Neural progenitor cell (in vitro differentiated cells): ENCODE data around the gene PTPRJ. TPM values are rescaled to one million over a fixed set of nuclear protein-coding genes. Genes with fewer than 3 reads are reported as not detected.
A peak's percentile ranks its signal among the peaks of the same experiment; 100 is the strongest.
"Not testable (repeated sequence)": the region's sequence is repeated elsewhere in the genome, so short reads cannot be mapped to it uniquely, and the experiment has no call there.

Experiments used
- DNase-seq: peaks from one replicate; pipeline ENCODE4 v3.0.0-alpha.2; 2016; ENCODE audit warnings: low spot score
- H2AFZ ChIP-seq: fragments of 200-600 bp; sonication (generic); replicated peaks from 2 replicates; pipeline ENCODE4 v1.6.1; 2016; ENCODE audit warnings: antibody characterized with exemption
- H3F3A ChIP-seq: fragments of 200-600 bp; sonication (generic); 2 replicates; pipeline ENCODE4 v1.6.1; 2016; ENCODE audit warnings: antibody characterized with exemption, low read depth
- H3K27ac ChIP-seq: fragments of 200-600 bp; sonication (generic); 2 replicates; pipeline ENCODE4 v1.5.1; 2016; ENCODE audit warnings: mild to moderate bottlenecking
- H3K27me3 ChIP-seq: fragments of 200-600 bp; sonication (generic); 2 replicates; pipeline ENCODE4 v1.6.1; 2016; ENCODE audit warnings: mild to moderate bottlenecking, moderate library complexity
- H3K36me3 ChIP-seq: fragments of 200-600 bp; sonication (generic); 2 replicates; pipeline ENCODE4 v1.5.1; 2016
- H3K4me1 ChIP-seq: fragments of 200-600 bp; sonication (generic); 2 replicates; pipeline ENCODE4 v1.6.1; 2016; ENCODE audit warnings: mixed run types
- H3K4me2 ChIP-seq: fragments of 200-600 bp; sonication (generic); 2 replicates; pipeline ENCODE4 v1.6.1; 2016
- H3K4me3 ChIP-seq: fragments of 200-600 bp; sonication (generic); 2 replicates; pipeline ENCODE4 v1.5.1; 2016
- H3K79me2 ChIP-seq: fragments of 200-600 bp; sonication (generic); 2 replicates; pipeline ENCODE4 v1.6.1; 2016; ENCODE audit warnings: low read depth
- H3K9ac ChIP-seq: fragments of 200-600 bp; sonication (generic); 2 replicates; pipeline ENCODE4 v1.6.1; 2016
- H3K9me3 ChIP-seq: fragments of 200-600 bp; sonication (generic); 2 replicates; pipeline ENCODE4 v1.5.1; 2016; ENCODE audit warnings: low read depth
- H4K20me1 ChIP-seq: fragments of 200-600 bp; sonication (generic); 2 replicates; pipeline ENCODE4 v1.6.1; 2016; ENCODE audit warnings: low read depth
- H3K27ac Mint-ChIP-seq: 3 replicates; pipeline ENCODE4 v1.8.0; 2021; ENCODE audit warnings: mixed read lengths
- H3K27me3 Mint-ChIP-seq: 2 replicates; pipeline ENCODE4 v1.8.0; 2022; ENCODE audit warnings: low read depth, mild to moderate bottlenecking, inconsistent platforms, moderate library complexity, mixed read lengths; ENCODE audit not compliant: insufficient read depth
- H3K36me3 Mint-ChIP-seq: 3 replicates; pipeline ENCODE4 v1.8.0; 2021; ENCODE audit warnings: mixed read lengths
- H3K4me1 Mint-ChIP-seq: 3 replicates; pipeline ENCODE4 v1.8.0; 2021; ENCODE audit warnings: mixed read lengths
- H3K4me3 Mint-ChIP-seq: 3 replicates; pipeline ENCODE4 v1.8.0; 2021; ENCODE audit warnings: mild to moderate bottlenecking, moderate library complexity, mixed read lengths
- H3K9me3 Mint-ChIP-seq: 3 replicates; pipeline ENCODE4 v1.8.0; 2020; ENCODE audit warnings: mixed read lengths
- CTCF ChIP-seq: fragments of 200-600 bp; sonication (generic); IDR thresholded peaks from 2 replicates; pipeline ENCODE4 v1.5.1; 2017; ENCODE audit warnings: antibody characterized with exemption, mild to moderate bottlenecking
- EZH2 ChIP-seq: fragments of 200-600 bp; sonication (generic); IDR thresholded peaks from 2 replicates; pipeline ENCODE4 v1.6.1; 2017; ENCODE audit warnings: antibody characterized with exemption, mild to moderate bottlenecking, moderate library complexity
- EZH2phosphoT487 ChIP-seq: fragments of 200-600 bp; sonication (generic); IDR thresholded peaks from 2 replicates; pipeline ENCODE4 v1.6.1; 2017; ENCODE audit warnings: antibody characterized with exemption
- total RNA-seq: library from RNA; depleted of rRNA; stranded (reverse); fragments of >200 nt; gene quantifications from 2 replicates; pipeline ENCODE4 v1.2.3, GENCODE V29; 2015; ENCODE audit warnings: low replicate concordance

PTPRJ gene
- total RNA-seq, 1 donor from 2014 or later, result 28.0 TPM

GRCh38 chr11:48019217-48019584 lies 38.8 kb downstream of the PTPRJ start:
- Histone ChIP-seq H3K79me2 (peaks cover 39% of the 10 kb centered on the region), H3K27me3 (no peaks in the 10 kb centered on the region), H2AFZ (peak overlapping the region; percentile 77), H3K4me2 (peak overlapping the region; percentile 80), H4K20me1 (no peaks in the 10 kb centered on the region), H3K9me3 (no peaks in the 10 kb centered on the region), H3K27ac (peak overlapping the region; percentile 89), H3K4me3 (peak overlapping the region; percentile 35), H3K4me1 (peaks cover 59% of the 10 kb centered on the region), H3F3A (peaks cover 34% of the 10 kb centered on the region), H3K36me3 (no peaks in the 10 kb centered on the region), H3K9ac (no peak overlapping the region)
- no peaks in the 10 kb centered on the region for H3K36me3 Mint-ChIP-seq
- H3K4me3 Mint-ChIP-seq, result peak overlapping the region; percentile 67
- peak overlapping the region; percentile 98 for H3K27ac Mint-ChIP-seq
- peaks cover 47% of the 10 kb centered on the region for H3K4me1 Mint-ChIP-seq
- DNase-seq, result peak; percentile 70
- H3K9me3 Mint-ChIP-seq, result no peaks in the 10 kb centered on the region
- peaks cover 2% of the 10 kb centered on the region for H3K27me3 Mint-ChIP-seq
- no peak for TF ChIP-seq EZH2phosphoT487
- no peak for TF ChIP-seq CTCF
- no peak for TF ChIP-seq EZH2

GRCh38 chr11:48019595-48019994 lies 39.2 kb downstream of the PTPRJ start:
- no peaks in the 10 kb centered on the region for H3K36me3 ChIP-seq
- Mint-ChIP-seq H3K4me1 (peaks cover 50% of the 10 kb centered on the region), H3K36me3 (no peaks in the 10 kb centered on the region), H3K4me3 (no peak overlapping the region), H3K27me3 (peaks cover 2% of the 10 kb centered on the region), H3K27ac (peak overlapping the region; percentile 98), H3K9me3 (no peaks in the 10 kb centered on the region)
- H3K9me3 ChIP-seq, result no peaks in the 10 kb centered on the region
- peak overlapping the region; percentile 35 for H3K4me3 ChIP-seq
- TF ChIP-seq CTCF, result no peak
- no peak for TF ChIP-seq EZH2phosphoT487
- TF ChIP-seq EZH2, result no peak
- peak overlapping the region; percentile 89 for H3K27ac ChIP-seq
- no peak for DNase-seq
- peaks cover 39% of the 10 kb centered on the region for H3K79me2 ChIP-seq
- peaks cover 60% of the 10 kb centered on the region for H3K4me1 ChIP-seq
- no peak overlapping the region for H3K9ac ChIP-seq
- no peak overlapping the region for H2AFZ ChIP-seq
- H4K20me1 ChIP-seq, result no peaks in the 10 kb centered on the region
- peaks cover 36% of the 10 kb centered on the region for H3F3A ChIP-seq
- no peaks in the 10 kb centered on the region for H3K27me3 ChIP-seq
- H3K4me2 ChIP-seq, result peak overlapping the region; percentile 80

DNA sequence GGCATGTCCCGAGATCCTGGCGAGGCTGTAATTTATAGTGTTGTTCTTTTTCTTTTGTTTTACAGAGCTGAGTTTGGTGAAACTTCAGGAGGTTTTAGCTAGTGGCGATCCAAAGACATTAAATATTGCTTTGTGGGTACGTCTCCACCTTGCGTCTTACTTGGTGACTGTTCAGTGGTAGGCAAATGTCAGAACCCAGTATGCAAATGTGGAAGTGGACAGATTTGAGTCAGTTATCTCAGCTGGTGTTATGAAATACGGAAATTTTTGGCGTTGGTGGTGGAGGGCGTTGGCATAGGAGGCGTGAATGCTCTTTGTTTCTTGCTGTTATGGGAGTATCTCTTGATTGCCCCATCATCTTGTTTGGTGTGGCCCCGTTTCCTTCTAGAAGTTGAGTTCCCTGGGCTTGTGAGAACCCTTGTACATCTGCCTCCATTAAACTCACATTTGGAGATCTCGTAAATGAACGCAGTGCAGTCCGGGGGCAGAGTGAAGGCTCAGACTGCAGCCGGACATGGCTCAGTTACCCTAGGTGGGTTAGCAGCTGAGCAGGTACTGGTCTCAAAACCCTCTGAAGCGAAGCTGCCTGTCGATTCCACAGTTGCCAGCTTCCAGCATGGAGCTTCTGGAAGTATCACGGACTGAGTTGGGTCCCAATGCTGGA lies 39.9 kb downstream of the PTPRJ start:
- Histone ChIP-seq H2AFZ (no peak overlapping the region), H3K9me3 (no peaks in the 10 kb centered on the region), H3K36me3 (no peaks in the 10 kb centered on the region), H3K4me1 (peaks cover 65% of the 10 kb centered on the region), H3K9ac (no peak overlapping the region), H4K20me1 (peaks cover 4% of the 10 kb centered on the region), H3K4me2 (peak overlapping the region; percentile 80), H3K27me3 (no peaks in the 10 kb centered on the region), H3K27ac (no peak overlapping the region), H3K4me3 (no peak overlapping the region), H3F3A (peaks cover 40% of the 10 kb centered on the region), H3K79me2 (peaks cover 39% of the 10 kb centered on the region)
- H3K36me3 Mint-ChIP-seq, result no peaks in the 10 kb centered on the region
- H3K4me1 Mint-ChIP-seq, result peaks cover 55% of the 10 kb centered on the region
- H3K27me3 Mint-ChIP-seq, result peaks cover 2% of the 10 kb centered on the region
- TF ChIP-seq EZH2 (no peak), CTCF (no peak), EZH2phosphoT487 (no peak)
- H3K27ac Mint-ChIP-seq, result peak overlapping the region; percentile 20
- no peaks in the 10 kb centered on the region for H3K9me3 Mint-ChIP-seq
- H3K4me3 Mint-ChIP-seq, result no peak overlapping the region
- DNase-seq, result no peak

DNA sequence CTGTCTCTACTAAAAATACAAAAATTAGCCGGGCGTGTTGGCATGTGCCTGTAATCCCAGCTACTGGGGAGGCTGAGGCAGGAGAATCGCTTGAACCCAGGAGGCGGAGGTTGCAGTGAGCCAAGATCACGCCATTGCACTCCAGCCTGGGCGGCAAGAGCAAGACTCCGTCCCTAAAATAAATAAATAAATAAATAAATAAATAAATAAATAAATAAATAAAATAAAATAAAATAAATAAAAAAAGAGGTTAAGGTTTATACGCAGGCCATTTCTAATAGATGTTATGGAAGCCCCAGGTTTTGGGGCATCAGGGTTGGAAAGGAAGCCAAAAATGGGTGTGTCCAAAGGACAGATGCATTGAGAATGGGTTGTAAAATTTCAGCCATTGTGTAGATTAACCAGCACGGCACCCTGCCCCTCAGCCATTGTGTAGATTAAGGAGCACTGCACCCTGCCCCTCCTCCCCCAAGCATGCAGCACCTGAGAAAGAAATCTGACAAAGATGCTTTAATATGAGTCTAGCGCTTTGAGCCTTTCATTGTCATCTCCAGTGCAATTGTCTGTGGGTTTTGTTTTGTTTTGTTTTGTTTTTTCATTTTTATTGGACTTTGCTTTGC lies 41.0 kb downstream of the PTPRJ start:
- not testable (repeated sequence) for H3K27ac ChIP-seq, H3K9ac ChIP-seq, H3K4me3 ChIP-seq, H3K9me3 Mint-ChIP-seq, H3K27me3 ChIP-seq, H3K27ac Mint-ChIP-seq, H3K36me3 Mint-ChIP-seq, DNase-seq, H3K27me3 Mint-ChIP-seq, H3K4me3 Mint-ChIP-seq, H3K9me3 ChIP-seq, H3K36me3 ChIP-seq, H2AFZ ChIP-seq
- peaks cover 56% of the 10 kb centered on the region for H3K4me1 Mint-ChIP-seq
- H3K4me1 ChIP-seq, result peaks cover 57% of the 10 kb centered on the region
- H4K20me1 ChIP-seq, result peaks cover 10% of the 10 kb centered on the region
- peaks cover 40% of the 10 kb centered on the region for H3F3A ChIP-seq
- peak overlapping the region; percentile 14 for H3K4me2 ChIP-seq
- H3K79me2 ChIP-seq, result peaks cover 35% of the 10 kb centered on the region
